Gastroesophageal sphincter (tissue), 4 donors: ENCODE data around the gene COX19. TPM values are rescaled to one million over a fixed set of nuclear protein-coding genes. Genes with fewer than 3 reads are reported as not detected.

Experiments used
- ATAC-seq: fragments of 150-250 bp; one replicate; pipeline ENCODE4 v1.9.1; 2016; ENCODE audit warnings: mild to moderate bottlenecking, moderate library complexity
- H3K27ac ChIP-seq, 4 donors: fragments of 200-600 bp; sonication (generic) in 3 of 4; 1 replicate in 3 of 4; 2 replicates in 1 of 4; pipeline ENCODE4 v1.5.1; 2016 to 2019
- H3K27me3 ChIP-seq: fragments of 200-600 bp; sonication (generic); one replicate; pipeline ENCODE4 v1.5.1; 2019
- H3K36me3 ChIP-seq, 2 donors: fragments of 200-600 bp; sonication (generic); one replicate each; pipeline ENCODE4 v1.5.1; 2019; ENCODE audit warnings: control low read depth in 1 of 2
- H3K4me1 ChIP-seq, 3 donors: fragments of 200-600 bp; sonication (generic); 1 replicate in 2 of 3; 2 replicates in 1 of 3; pipeline ENCODE4 v1.5.1; 2016 to 2019; ENCODE audit warnings: control low read depth in 2 of 3
- H3K4me3 ChIP-seq, 2 donors: fragments of 200-600 bp; sonication (generic); one replicate each; pipeline ENCODE4 v1.5.1; 2019; ENCODE audit warnings: mild to moderate bottlenecking in 1 of 2, moderate library complexity in 1 of 2
- H3K9me3 ChIP-seq, 3 donors: fragments of 200-600 bp; sonication (generic); one replicate each; pipeline ENCODE4 v1.5.1; 2017 to 2019; ENCODE audit warnings: control low read depth in 2 of 3
- EP300 ChIP-seq: sonication (generic); formaldehyde crosslinking; IDR thresholded peaks from one replicate; pipeline ENCODE4 v1.6.1; 2017; ENCODE audit warnings: antibody characterized with exemption, mild to moderate bottlenecking
- POLR2A ChIP-seq, 2 donors: fragments of 450-650 bp; IDR thresholded peaks; one replicate each; pipeline ENCODE4 v1.6.1; 2017; ENCODE audit warnings: antibody characterized with exemption in 2 of 2, mild to moderate bottlenecking in 2 of 2, moderate library complexity in 1 of 2
- POLR2AphosphoS5 ChIP-seq: sonication (generic); formaldehyde crosslinking; IDR thresholded peaks from one replicate; pipeline ENCODE4 v1.6.1; 2017; ENCODE audit warnings: antibody characterized with exemption
- WGBS, 2 donors: methylation state at CpG; one replicate each; pipeline ENCODE4 v1.1.5; 2018; ENCODE audit warnings: low coverage in 1 of 2; 5-methylcytosine and 5-hydroxymethylcytosine counted together
- total RNA-seq, 4 donors: library from RNA; depleted of rRNA; stranded (reverse); fragments of >200 nt; gene quantifications; one replicate each; pipeline ENCODE4 v1.1.0, GENCODE V29; 2016
- TF ChIP-seq, protein P1 (sequence below), 4 experiments: fragments of 200-600 bp in 2 of 4; fragments of 450-650 bp in 2 of 4; sonication (generic) in 1 of 4; IDR thresholded peaks; one replicate each; pipeline ENCODE4 v1.5.1; 2017 to 2019; ENCODE audit warnings: antibody characterized with exemption in 4 of 4, mild to moderate bottlenecking in 2 of 4, moderate library complexity in 2 of 4

Gene COX19
- total RNA-seq, 4 donors from 2014 or later = 6.0 to 16.7 (median 12.0) TPM

DNA sequence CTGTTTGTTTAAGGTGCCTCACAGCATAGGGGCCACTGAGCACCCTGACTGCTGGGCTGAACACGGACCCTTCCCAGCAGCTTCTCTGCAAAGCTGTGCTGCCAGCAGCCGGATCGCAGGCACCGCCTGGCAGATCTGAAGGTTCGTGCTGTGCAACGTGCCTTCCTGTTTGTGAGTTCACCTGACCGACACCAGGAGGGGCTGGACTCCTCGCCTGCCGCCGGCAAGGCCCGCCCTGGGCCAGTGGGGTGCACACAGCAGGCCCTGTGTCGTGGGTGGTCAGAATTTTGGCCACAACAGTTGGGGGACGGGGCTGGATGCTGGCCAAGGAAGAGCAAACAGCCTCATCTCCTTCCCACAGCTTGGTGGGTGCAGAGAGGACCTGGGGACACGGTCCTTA is 20.2 kb upstream of the COX19 start:
- Histone ChIP-seq H3K4me3 (no peak overlapping the region), H3K27ac (no peak overlapping the region), H3K9me3 (no peaks in the 10 kb centered on the region), H3K36me3 (peaks cover 0 to 56% of the 10 kb centered on the region in 2 donors), H3K4me1 (peaks cover 0 to 12% (median 2%) of the 10 kb centered on the region in 3 donors), H3K27me3 (peaks cover 9% of the 10 kb centered on the region)
- 60 to 84% methylated on average over 1 to 5 of the region's 14 CpGs for WGBS, 2 donors
- ATAC-seq = no peak
- TF ChIP-seq, protein P1, sequence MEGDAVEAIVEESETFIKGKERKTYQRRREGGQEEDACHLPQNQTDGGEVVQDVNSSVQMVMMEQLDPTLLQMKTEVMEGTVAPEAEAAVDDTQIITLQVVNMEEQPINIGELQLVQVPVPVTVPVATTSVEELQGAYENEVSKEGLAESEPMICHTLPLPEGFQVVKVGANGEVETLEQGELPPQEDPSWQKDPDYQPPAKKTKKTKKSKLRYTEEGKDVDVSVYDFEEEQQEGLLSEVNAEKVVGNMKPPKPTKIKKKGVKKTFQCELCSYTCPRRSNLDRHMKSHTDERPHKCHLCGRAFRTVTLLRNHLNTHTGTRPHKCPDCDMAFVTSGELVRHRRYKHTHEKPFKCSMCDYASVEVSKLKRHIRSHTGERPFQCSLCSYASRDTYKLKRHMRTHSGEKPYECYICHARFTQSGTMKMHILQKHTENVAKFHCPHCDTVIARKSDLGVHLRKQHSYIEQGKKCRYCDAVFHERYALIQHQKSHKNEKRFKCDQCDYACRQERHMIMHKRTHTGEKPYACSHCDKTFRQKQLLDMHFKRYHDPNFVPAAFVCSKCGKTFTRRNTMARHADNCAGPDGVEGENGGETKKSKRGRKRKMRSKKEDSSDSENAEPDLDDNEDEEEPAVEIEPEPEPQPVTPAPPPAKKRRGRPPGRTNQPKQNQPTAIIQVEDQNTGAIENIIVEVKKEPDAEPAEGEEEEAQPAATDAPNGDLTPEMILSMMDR (IDR thresholded peaks at IDR 0.05) = no peak
- TF ChIP-seq EP300 = no peak
- no peak for TF ChIP-seq POLR2A (IDR thresholded peaks at IDR 0.05)
- no peak for TF ChIP-seq POLR2AphosphoS5

DNA sequence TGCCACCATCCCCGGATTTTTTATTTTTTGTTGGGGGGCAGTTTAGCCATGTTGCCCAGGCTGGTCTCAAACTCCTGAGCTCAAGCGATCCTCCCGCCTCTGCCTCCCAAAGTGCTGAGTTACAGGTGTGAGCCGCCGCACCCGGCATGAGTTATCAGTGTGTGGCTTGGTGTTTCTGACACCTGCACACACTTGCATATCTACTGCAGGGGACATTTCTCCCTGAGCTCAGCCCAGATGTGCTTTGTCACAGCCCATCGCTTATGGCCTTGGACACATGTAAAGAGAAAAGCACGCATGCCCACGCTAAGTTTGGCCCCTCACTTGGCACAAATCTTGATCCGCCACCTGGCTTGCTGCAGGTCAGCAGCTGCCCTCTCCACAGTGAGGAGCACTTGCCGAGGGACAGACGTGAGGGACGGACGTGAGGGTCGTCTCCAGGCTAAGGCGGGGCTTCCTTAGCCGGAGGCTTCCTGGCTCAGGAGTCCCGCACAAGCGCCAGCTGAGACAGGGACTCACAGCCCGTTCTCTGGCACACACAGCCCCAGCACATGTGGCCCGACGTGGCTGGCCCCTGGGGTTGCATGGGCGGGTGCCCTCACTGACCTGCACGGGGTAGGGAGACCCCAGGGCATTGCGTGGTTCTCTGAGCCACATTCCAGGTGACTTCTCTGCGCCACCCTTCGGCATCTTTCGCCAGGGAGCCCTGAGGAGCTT is 19.4 kb upstream of the COX19 start:
- Histone ChIP-seq H3K27ac (no peak overlapping the region), H3K4me1 (peaks cover 0 to 12% (median 2%) of the 10 kb centered on the region in 3 donors), H3K27me3 (peaks cover 14% of the 10 kb centered on the region), H3K36me3 (peaks cover 0 to 48% of the 10 kb centered on the region in 2 donors), H3K4me3 (no peak overlapping the region), H3K9me3 (no peaks in the 10 kb centered on the region)
- TF ChIP-seq EP300 (no peak), POLR2AphosphoS5 (no peak), POLR2A (IDR thresholded peaks at IDR 0.05) (no peak)
- TF ChIP-seq, protein P1 (IDR thresholded peaks at IDR 0.05) = no peak
- no peak for ATAC-seq
- 72% methylated on average over 15 of the region's 28 CpGs; no CpG with 5 or more reads in 1 of the 2 donors for WGBS, 2 donors

DNA sequence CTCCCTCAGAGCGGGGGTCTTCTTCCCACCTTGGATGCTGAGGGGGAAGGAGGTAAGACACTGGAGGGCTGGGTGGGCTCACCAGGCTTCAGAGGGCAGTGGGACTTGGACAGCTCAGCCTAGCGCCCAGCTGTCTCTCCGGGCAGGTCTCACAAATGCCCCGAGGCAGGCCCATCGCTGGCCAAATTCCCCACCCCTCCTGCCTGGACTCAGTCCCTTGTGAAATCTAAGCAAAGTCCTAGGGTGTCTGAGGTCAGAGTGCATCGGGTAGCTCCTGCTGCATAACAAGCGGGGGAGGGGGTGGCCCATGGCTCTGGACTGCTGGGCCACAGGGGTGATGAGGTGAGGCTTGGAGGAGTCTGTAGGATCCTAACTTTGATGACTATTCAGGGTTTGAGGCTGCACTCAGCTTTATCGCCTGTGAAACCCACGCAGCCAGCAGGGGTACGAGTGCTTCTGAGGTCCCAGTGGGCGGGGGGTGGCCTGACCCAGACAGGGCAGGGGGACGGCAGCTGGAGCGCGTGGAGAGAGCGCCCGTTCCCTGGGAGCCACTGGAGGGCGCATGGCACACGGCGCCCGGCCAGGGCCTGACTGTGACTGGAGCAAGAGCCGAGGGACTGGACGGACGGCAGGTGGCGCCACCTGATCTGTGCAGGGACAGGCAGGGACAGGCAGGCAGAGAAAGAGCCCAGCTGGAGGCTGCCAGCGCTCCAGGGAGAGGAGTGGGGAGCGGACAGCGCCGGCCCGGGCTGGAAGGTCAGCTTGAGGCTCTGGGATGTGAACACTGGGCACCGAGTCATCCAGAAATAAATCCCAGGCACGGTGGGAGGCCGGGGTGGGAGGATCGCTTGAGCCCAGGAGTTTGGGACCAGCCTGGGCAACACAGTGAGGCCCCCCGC is 17.6 kb upstream of the COX19 start:
- no peaks in the 10 kb centered on the region for H3K9me3 ChIP-seq
- H3K27ac ChIP-seq = no peak overlapping the region
- WGBS, 2 donors = no CpG with 5 or more reads among the region's 34 CpGs
- no peak overlapping the region for H3K4me3 ChIP-seq
- H3K27me3 ChIP-seq = peaks cover 32% of the 10 kb centered on the region
- ATAC-seq = peak; percentile 96
- H3K36me3 ChIP-seq = peaks cover 0 to 33% of the 10 kb centered on the region in 2 donors
- TF ChIP-seq, protein P1 (IDR thresholded peaks at IDR 0.05) = peak in 3 of 4 experiments; percentile 100
- no peak for TF ChIP-seq EP300
- TF ChIP-seq POLR2A (IDR thresholded peaks at IDR 0.05) = no peak
- peak; percentile 63 for TF ChIP-seq POLR2AphosphoS5
- H3K4me1 ChIP-seq = peaks cover 0 to 23% (median 2%) of the 10 kb centered on the region in 3 donors

DNA sequence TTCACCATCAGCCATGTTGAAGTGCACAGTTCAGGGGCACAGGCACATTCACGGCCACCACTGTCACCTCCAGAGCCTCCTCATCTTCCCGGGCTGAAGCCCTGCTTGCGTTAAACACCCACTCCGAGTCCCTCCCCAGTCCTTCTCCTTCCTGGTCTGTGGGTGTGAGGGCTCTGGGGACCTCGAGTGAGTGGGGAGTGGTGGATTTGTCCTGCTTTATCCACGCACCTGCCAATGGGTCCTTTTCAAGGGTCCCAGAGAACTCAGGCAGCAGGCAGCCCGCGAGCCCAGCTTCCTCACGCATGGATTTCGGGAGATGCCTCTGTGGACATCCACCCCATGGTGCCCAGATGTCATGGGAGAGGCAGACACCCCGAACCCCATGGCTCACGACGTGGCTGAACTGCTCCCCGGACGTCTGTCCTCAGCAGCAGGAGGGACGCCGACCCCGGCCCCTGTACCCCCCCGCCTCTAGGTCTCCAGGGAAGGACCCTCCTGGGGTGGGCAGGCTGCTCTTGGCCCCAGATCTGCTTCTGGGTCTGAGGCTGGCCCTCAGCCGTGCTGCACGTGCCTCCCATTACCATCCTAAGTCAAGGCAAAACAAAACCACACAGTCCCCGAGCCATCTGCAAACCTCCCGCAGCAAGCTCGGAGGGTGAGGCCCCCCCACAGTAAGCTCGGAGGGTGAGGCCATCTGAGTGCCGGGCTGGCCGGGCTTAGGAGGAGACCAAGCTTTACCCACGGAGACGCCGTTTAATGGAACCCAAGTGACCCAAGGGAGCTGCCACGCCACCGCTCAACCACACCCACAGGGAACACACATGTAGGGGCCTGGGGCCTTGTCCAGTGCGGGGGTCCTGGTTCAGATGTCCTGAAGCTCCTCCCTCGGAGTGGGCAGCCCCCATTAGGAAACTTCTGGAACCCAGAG is 16.6 kb upstream of the COX19 start:
- H3K36me3 ChIP-seq = peaks cover 0 to 23% of the 10 kb centered on the region in 2 donors
- TF ChIP-seq POLR2AphosphoS5 (no peak), EP300 (no peak), POLR2A (IDR thresholded peaks at IDR 0.05) (no peak)
- TF ChIP-seq, protein P1 (IDR thresholded peaks at IDR 0.05) = no peak
- H3K27ac ChIP-seq = no peak overlapping the region
- ATAC-seq = no peak
- peaks cover 0 to 23% (median 2%) of the 10 kb centered on the region in 3 donors for H3K4me1 ChIP-seq
- H3K27me3 ChIP-seq = peaks cover 42% of the 10 kb centered on the region
- H3K4me3 ChIP-seq = no peak overlapping the region
- 24% methylated on average over 4 of the region's 34 CpGs; no CpG with 5 or more reads in 1 of the 2 donors for WGBS, 2 donors
- no peaks in the 10 kb centered on the region for H3K9me3 ChIP-seq
